Measurements from ENCODE around the gene ROMO1. TPM values are rescaled to one million over a fixed set of nuclear protein-coding genes. Genes with fewer than 3 reads are reported as not detected.
"Not testable (repeated sequence)": the region's sequence is repeated elsewhere in the genome, so short reads cannot be mapped to it uniquely, and the experiment has no call there.

Gene ROMO1
- polyA plus RNA-seq, 4 donors: 51.3 to 112 (median 65.2) TPM

- not testable (repeated sequence) for DNase-seq (ENCODE audit: low read depth in 4 of 4, low spot score in 3 of 4)
Measured at GRCh38 chr20:35744492-35744841, 45.3 kb downstream of the ROMO1 start.

Other genes with a start within 250 kb of the ROMO1 start
- gene CEP250, start 243.8 kb upstream of the ROMO1 start, polyA plus RNA-seq (ENCODE audit: insufficient read length in 4 of 4): 10 to 100 TPM; 43.0 to 50.7 (median 48.9) TPM
- not detected for gene C20orf173, start 169.8 kb upstream of the ROMO1 start, polyA plus RNA-seq (ENCODE audit: insufficient read length in 4 of 4)
- gene ERGIC3, start 157.3 kb upstream of the ROMO1 start, polyA plus RNA-seq (ENCODE audit: insufficient read length in 4 of 4): 100 to 1,000 TPM; 325 to 362 (median 334) TPM
- gene SPAG4, start 83.6 kb upstream of the ROMO1 start, polyA plus RNA-seq (ENCODE audit: insufficient read length in 4 of 4): 1 to 10 TPM; 2.0 to 6.2 (median 2.5) TPM
- 100 to 1,000 TPM; 162 to 187 (median 172) TPM for gene CPNE1, start 34.5 kb upstream of the ROMO1 start, polyA plus RNA-seq (ENCODE audit: insufficient read length in 4 of 4)
- 100 to 1,000 TPM in 2 of 4 donors, 10 to 100 TPM in 2; 92.0 to 106 (median 101) TPM for gene RBM12, start 34.5 kb upstream of the ROMO1 start, polyA plus RNA-seq (ENCODE audit: insufficient read length in 4 of 4)
- gene NFS1, start 53 bp upstream of the ROMO1 start, polyA plus RNA-seq (ENCODE audit: insufficient read length in 4 of 4): 10 to 100 TPM; 30.1 to 33.5 (median 31.7) TPM
- gene RBM39, start 42.9 kb downstream of the ROMO1 start, polyA plus RNA-seq (ENCODE audit: insufficient read length in 4 of 4): 100 to 1,000 TPM; 497 to 603 (median 575) TPM
- 10 to 100 TPM; 37.6 to 42.8 (median 42.0) TPM for gene PHF20, start 72.6 kb downstream of the ROMO1 start, polyA plus RNA-seq (ENCODE audit: insufficient read length in 4 of 4)